GM18858 (cell line): ENCODE measurements around the gene EXD2.
"Not testable (repeated sequence)": the region's sequence is repeated elsewhere in the genome, so short reads cannot be mapped to it uniquely, and the experiment has no call there.

Experiments
- ATAC-seq: cut with Tn5 transposase; IDR thresholded peaks from one replicate; pipeline ENCODE4 v1.9.1; 2021; ENCODE audit not compliant: unreplicated experiment

Gene EXD2, protein sequence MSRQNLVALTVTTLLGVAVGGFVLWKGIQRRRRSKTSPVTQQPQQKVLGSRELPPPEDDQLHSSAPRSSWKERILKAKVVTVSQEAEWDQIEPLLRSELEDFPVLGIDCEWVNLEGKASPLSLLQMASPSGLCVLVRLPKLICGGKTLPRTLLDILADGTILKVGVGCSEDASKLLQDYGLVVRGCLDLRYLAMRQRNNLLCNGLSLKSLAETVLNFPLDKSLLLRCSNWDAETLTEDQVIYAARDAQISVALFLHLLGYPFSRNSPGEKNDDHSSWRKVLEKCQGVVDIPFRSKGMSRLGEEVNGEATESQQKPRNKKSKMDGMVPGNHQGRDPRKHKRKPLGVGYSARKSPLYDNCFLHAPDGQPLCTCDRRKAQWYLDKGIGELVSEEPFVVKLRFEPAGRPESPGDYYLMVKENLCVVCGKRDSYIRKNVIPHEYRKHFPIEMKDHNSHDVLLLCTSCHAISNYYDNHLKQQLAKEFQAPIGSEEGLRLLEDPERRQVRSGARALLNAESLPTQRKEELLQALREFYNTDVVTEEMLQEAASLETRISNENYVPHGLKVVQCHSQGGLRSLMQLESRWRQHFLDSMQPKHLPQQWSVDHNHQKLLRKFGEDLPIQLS

GRCh38 chr14:69191340-69192111 is at the start of gene EXD2:
Gene EXD2 (plus strand): TSS chr14:69191498. CDS start chr14:69209471, 17,973 bp downstream.
- peak; percentile 82 for ATAC-seq

GRCh38 chr14:69141550-69141949 is 49.7 kb upstream of the EXD2 start:
- no peak for ATAC-seq

DNA sequence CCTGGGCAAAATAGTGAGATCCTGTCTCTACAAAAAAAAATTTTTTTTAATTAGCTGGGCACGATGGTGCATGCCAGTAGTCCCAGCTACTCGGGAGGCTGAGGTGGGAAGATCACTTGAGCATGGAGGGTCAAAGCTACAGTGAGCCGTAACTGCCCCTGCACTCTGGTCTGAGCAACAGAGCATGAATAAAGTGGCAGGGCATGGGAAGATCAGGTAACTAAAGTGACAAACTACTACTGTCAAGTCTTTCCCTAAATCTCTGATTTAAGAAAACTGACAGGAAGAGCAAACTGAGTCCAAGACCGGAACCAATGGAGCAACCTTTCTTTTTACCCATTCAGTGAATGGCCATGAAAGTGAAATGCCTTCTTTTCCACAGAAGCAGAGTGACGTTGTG is 49.2 kb upstream of the EXD2 start:
- no peak for ATAC-seq

GRCh38 chr14:69149461-69150244 is 41.6 kb upstream of the EXD2 start:
- no peak for ATAC-seq

GRCh38 chr14:69151458-69152180 is 39.7 kb upstream of the EXD2 start:
- no peak for ATAC-seq

- ATAC-seq, result no peak
These were observed 39.0 kb upstream of the EXD2 start for GRCh38 chr14:69152181-69152901.

DNA sequence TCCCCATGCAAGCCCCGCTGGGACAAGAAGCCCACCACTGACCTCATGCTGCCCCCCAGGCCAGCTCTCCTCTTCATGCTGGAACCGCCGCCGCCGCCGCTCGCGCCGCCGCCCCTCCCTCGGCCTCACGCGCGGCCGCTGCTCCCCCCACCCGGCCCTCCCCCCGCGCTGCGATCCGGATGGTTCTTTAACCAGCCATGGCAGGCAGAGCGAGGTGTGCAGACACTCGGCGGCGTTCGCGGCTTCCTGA is 38.5 kb upstream of the EXD2 start, which contains the start of gene DCAF5:
TSS of gene DCAF5 (minus strand) at position 218 of the 250 bp plus-strand sequence. CDS start at position 77, 141 bp downstream.
- no peak for ATAC-seq

DNA sequence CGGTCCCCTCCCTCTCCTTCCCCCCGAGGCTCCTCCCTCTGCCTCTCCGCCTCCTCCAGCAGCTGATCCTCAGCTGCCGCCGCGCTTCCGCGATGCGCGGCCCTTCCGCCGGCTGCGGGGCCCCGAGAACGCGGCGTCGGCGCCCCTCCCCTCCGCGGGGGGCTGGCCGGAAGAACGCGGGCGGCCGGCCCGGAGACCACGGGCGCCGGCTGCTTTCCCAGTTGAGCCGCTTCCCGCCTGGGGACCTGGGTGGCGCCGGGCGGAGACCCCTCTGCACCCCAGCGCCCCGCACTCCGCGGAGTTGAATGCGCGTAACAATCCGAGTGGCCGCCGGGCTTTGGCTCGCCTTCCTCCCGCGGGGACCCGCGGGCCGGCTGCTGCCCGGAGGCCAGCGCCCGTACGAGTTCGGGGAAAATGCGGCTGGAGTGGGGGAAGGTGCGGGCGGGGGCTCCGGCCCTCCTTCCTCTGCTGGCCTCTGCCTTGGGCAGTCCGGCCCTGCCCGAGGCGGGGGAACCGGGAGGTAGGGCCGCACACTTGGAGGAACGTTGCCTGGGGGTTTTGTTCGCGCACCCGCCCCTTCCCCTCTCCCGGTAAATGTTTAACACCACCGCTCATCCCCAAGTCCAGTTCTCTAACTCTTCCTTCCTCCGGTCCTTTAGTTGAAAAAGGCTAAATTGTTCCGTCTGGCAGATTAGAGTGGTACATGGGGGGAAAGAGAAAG is 38.0 kb upstream of the EXD2 start:
- ATAC-seq, result peak; percentile 75

DNA sequence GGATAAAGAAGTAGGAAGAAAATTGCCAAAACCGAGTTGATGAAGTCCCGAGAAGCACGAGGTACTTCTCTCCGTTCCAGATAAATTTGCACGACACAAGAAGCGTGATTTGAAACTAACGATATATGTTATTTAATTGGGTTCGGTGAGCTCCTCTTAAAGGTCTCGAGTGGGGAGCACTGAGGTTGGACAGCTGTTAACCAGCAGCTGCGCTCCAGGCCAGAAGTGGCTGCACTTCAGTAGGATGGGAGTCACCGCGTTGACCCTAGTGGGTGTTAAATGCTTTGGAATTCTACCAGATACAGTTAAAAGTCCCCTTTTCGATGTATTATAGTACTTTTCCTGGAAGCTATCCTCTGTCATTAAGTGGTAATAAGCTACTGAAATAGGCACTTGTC is 37.4 kb upstream of the EXD2 start:
- no peak for ATAC-seq

GRCh38 chr14:69154779-69155178 is 36.5 kb upstream of the EXD2 start:
- no peak for ATAC-seq

DNA sequence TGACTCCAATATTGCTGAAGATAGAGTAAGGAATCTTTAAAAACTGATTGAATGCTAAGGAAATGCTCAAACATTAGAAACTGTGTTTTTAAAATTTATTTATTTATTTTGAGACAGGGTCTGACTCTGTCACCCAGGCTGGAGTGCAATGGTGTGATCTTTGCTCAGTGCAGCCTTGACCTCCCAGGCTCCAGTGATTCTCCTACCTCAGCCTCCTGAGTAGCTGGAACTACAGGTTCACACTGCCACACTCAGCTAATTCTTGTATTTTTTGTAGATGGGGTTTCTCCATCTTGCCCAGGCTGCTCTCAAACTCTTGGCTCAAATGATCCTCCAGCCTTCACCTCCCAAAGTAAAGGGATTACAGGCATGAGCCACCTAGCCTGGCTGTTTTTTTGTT is 35.1 kb upstream of the EXD2 start:
- no peak for ATAC-seq

DNA sequence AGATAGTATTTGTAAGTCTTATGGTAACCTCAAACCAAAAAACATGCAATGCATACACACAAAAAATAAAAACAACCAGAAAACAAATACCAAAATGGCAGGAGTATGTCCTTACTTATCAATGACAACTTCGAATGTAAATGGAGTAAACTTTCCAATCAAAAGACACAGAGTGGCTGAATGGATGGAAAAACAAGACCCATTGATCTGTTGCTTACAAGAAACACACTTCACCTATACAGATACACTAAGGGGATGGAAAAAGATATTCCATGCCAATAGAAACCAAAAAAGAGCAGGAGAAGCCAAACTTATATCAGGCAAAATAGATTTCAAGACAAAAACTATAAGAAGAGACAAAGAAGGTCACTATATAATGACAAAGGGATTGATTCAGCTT is 29.7 kb upstream of the EXD2 start:
- ATAC-seq, result no peak

DNA sequence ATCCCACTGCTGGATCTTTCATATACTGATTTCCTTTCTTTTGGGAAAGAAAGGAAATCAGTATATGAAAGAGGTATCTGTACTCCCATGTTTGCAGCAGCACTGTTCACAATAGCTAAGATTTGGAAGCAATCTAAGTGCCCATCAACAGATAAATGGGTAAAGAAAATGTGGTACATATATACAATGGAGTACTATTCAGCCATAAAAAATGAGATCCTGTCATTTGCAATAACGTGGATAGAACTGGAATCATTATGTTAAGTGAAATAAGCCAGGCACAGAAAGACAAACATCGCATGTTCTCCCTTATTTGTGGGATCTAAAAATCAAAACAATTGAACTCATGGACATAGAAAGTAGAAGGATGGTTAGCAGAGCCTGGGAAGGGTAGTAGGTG is 25.5 kb upstream of the EXD2 start:
- ATAC-seq, result not testable (repeated sequence)

- no peak for ATAC-seq
These were observed 20.5 kb upstream of the EXD2 start for GRCh38 chr14:69170839-69171238.

GRCh38 chr14:69171569-69171968 is 19.7 kb upstream of the EXD2 start:
- ATAC-seq, result no peak

DNA sequence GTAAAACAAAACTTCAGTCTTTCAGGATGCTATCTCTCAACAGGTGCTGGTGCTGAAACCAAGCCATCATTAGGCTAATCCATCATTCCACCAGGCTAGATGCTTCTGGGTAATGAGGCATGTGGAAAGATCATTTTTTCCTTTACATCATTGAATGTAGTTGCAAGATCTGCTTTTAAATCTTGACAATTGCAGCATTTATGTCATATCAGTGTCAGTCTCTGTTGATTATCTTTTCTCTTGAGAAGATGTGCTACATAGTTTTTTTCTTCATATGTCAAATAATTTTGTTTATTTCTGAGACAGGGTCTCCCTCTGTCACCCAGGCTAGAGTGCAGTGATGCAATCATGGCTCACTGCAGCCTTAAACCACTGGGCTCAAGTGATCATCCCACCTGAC is 16.2 kb upstream of the EXD2 start:
- no peak for ATAC-seq

DNA sequence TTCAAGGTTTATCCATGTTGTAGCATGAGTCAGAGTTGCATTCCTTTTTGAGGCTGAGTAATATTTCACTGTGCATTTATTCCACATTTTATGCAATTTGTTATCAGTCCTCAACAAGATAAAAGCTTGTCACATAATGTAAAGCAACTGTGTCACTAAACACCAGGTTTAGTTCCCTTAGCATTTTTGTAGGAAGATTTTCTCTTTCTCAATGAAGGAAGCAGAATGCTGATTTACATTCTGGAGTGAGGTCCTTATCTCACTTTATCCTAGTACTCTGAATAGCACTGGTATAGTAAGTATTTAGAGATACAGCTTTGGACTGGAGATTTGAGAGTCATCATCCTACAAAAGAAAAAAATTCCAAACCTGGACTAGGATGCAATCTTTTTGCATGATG is 9.8 kb upstream of the EXD2 start:
- no peak for ATAC-seq

GRCh38 chr14:69182580-69182979 is 8.7 kb upstream of the EXD2 start:
- ATAC-seq, result not testable (repeated sequence)

- ATAC-seq, result no peak
These were observed 7.6 kb upstream of the EXD2 start for GRCh38 chr14:69183735-69184134.
